NCI-H1694 (cell line): ENCODE results near the gene LRCOL1.

ENCODE experiments used
- DNase-seq: peaks from one replicate; lab custom pipeline; 2025; lab: John Stamatoyannopoulos, UW

Gene LRCOL1

DNA sequence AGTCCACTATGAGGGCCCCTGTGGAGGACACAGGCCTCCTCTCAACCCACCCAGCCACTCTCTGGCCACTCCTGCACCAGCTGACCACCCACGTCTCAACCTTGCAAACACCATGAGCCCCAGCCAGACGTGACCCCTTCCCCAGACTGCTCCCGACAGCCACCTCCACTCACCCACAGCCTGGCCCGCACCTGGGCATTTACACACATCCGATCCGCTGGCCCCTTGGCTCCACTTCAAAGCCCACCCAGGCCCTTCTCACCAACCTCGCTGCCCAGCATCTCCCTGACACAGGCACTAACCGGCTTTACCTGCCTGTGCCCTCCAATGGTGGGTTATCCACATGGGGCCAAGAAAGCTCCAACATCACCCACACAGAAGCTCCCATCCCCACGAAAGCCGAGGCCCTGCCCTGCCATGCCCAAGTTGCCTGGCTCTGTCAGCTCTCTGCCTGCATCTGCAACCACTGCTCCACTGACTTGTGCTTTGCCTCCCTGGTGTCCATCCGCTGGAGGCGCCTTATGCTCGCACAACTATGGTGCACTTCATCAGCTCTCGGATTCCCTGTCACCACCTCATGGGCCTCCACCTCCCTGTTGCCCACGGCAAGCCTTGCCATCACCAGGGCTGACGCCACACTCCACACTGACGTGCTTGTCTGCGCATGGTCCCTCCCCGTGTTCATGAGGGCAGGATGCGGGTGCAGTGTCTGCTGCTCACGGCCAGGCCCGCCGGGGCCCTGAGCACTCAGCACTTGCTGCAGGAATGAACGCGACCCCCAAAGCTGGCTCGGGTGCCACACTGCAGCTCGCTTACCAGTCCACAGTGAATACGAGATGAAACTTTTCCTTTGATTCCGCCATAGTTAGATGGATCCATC, 24.9 kb upstream of the LRCOL1 start:
- DNase-seq = no peak

DNA sequence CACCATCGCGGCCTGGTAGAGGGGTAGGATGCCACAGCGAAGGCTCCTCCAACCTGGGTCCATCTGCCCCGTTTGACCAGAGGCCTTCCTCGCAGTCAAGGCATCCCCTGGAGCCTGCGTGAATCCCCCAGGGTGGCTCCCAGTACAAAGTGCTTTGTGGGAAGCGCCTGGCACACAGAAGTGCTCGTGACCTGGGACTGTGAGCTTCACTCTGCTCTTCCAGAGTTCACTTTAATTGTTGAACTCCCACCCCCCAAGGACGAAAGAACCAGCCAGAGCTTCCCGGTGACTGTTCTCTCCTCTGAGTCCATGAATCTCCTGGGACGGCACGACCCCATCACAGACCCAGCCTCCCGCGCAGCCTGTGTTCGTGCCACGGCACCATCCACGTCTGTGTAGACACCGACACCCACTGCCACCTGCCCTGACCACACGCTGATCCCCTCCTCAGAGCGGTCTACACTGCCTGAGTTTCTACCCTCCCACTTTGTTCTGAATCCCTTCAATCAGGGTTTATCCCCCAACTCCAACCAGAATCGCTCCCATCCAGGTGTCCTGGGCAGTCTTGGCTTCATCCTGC, 24.1 kb upstream of the LRCOL1 start:
- DNase-seq = no peak

DNA sequence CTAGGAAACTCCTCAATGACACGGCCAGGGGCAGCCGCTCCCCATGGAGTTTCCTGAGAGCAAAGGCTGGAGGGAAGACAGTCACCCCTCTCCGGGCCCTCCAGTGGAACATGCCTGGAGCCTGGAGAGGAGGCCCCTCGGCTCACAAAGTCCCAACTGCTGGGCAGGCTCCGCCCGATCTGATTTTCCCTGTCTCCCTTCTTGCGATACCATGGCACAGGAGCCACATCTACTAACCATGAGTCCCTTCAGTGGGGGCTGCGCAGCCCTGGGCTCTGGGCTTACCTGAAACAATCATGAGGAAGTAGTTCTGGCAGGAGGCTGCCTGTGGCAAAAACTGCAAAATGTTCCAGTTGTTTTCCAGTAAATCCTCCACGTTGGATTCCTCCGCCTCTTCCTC, 23.5 kb upstream of the LRCOL1 start:
- DNase-seq = no peak

DNA sequence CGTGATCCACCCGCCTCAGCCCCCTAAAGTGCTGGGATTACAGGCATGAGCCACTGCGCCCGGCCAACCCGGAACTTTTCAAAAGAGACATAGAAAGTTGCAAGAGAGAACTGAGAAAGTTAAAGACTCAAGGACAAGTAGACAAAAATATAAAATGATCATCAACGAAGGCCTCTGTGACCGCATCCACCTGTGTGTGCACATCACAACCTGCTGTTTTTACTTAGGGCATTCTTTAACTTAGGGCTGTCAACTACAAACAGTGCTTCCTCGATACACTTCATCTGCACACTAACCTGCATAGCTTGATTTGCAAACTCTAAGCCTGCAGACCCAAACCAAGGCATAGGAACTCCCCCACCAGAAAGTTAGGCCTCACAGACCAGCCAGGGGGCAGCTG, 23.0 kb upstream of the LRCOL1 start:
- no peak for DNase-seq

DNA sequence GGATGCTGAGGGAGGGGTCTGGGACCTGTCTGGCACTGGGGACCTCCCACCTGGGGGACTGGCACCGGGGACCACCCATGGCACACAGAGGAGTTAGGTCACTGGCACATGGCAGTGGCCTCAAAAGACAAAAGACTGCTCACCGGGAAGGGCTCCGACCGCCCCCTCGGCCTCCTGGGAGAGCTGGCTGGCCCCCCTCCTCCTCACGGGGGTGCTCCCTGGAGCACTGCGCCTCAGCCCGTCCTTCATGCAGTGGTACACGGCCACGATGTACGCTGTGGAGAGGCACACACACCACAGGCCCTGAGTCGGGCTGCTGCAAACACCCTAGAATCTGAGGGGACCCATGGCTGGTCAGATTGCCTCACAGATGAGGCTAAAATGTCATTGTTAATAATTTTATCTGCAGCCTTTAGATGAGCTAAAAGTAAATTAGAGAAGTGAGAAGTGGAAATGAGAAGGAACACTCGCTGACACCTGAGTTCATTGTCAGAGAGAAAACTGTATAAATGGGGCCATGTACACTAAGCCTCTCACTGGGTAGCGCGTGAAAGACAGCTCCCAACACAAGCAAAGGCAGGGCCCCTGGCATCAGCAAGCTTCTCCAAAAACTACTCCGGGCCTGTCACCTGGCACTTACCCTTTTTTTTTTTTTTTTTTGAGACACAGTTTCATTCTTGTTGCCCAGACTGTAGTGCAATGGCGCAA, 22.3 kb upstream of the LRCOL1 start:
- DNase-seq = no peak

DNA sequence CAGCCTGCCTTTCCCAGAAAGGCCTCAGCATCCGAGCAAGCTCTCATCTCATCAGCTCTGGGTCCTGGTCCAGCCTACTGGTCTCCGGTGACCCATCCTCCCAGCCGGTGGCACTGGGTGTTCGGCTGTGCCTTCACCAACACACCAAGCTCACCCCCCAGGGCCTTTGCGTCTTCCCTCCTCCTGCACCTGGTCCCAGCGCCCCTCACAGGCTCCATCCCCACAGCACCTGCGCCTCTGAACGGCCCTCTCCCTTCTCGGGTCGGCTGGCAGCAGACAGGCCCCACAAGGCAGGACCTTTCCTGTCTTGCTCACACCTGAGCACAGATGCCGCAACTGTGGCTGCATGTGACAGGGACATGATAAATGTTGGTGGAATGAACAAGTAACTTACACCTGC, 21.3 kb upstream of the LRCOL1 start:
- DNase-seq = no peak

DNA sequence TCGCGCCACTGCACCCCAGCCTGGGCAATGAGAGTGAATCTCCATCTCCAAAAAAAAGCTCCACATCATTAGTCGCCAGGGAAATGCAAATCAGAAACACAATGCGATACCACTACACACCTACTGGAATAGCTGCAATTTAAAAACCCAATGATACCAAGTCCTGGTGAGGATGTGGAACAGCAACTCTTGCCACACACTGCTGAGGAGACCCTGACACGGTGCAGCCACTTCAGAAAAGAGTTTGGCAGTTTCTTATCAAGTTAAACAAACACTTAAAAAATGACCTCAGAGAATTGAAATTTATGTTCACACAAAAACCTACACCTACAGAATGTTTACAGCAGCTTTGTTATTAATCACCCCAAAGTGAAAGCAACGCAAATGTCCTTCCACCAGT, 20.3 kb upstream of the LRCOL1 start:
- DNase-seq = no peak

DNA sequence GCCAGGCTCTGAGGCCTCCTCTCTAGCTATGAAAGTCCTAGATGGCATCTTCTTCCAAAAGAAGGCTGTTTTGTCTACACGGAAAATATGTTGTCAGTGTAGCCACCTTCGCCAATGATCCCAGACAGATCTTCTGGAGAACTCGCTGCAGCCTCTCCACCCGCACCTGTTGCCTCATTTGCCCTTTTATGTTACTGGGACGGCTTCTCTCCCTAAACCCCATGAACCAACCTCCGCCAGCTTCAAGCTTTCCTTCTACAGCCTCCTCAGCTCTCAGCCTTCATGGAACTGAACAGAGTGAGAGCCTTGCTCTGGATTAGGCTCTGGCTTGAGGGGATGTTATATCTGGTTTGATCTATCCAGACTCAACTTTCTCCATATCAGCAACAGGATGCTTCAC, 18.9 kb upstream of the LRCOL1 start:
- DNase-seq = no peak

DNA sequence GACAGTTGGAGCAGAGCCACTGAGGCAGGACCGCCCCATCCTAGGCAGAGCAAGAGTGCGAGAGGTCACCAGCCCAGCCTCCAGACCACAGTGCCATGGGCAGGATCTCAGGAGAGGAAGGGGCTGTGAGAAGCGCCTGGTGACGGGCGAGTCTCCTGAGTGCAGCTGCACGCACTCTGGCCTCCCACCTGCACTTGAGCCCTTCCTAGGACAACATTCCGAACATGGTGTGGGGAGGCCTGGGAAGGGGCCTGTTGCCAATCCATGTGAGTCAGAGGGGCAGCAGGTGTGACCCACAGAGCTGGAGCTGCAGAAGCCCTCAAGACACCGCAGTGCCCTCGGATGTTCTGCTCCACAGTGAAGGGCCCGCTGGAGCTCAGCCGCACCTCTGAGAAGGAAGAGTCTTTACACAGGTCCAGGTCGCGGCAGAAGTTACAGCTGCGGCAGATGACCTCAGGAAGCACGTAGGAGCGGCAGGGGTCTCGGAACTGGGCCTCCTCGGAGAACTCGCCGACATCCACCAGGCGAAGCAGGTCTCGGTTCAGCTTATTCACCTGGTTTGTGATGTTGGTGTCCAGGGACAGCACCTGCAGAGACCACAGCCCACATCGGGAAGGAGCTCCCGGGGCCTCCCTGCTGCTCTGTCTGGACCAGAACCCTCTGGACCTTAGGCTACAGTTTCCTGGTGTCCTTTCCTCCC, 15.5 kb upstream of the LRCOL1 start:
- no peak for DNase-seq

DNA sequence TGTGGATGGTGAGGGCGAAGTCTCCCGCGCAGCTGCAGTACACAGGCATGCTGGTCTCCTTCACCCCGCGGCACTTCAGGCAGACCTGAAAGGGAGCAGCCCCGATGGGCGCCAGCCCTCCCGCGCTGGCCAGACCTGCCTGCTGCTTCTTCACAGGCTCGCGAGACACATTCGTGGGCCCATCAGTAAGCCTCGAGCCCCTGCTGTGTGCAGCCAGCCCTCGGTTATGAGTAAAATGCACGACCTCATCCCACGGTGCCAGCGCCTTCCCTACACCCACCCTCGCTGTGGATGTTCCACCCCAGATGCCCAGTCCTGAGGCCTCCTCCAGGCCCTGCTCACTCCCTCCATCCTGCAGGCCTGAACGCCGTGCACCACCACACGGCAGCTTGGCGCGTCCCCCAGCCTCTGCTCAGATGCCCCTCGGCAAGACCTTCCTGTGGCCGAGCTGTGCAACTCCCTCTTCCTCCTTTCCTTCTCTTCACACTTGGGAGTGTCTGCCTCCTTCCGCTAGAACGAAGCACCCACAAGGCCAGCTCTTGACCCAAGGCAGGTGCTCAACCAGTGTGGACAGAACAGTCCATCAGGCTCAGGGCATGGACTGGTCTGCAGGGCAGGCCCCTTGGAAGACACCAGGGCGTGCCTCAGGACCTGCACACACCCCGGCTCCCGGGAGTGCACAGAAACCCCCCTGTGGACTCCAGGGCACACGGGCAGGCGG, 14.7 kb upstream of the LRCOL1 start:
- DNase-seq = no peak

DNA sequence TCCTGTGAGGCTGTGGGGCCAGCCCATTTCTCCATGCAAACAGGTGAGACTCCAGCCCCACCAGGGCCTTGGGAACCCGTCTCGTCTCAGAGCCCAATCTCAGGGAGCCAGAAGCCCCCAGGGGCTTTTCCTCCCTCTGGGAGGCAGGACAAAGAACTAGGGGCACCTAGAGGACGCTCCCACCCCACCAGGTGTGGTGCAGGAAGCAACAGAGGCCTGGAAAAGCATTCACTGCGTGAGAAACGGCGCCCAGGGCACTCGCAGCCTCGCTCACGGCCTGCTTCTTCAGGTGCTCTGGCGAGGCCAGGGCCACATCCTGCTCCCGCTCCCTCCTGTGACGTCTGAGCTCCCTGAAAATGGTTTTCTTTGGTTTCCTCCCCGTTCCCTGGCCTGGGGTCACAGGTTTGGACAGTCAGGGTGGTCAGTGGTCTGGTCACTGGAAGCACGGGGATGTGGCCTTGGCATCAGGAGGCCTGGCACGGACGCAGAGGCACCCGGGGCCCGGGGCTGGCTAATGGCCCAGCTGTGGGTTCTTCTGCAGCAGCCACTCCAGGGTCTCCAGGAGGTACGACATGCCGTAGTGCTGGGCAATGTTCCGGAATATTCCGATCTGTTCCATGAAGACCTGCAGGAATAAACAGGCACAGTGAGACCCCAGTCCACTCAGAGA, 13.9 kb upstream of the LRCOL1 start:
- no peak for DNase-seq

DNA sequence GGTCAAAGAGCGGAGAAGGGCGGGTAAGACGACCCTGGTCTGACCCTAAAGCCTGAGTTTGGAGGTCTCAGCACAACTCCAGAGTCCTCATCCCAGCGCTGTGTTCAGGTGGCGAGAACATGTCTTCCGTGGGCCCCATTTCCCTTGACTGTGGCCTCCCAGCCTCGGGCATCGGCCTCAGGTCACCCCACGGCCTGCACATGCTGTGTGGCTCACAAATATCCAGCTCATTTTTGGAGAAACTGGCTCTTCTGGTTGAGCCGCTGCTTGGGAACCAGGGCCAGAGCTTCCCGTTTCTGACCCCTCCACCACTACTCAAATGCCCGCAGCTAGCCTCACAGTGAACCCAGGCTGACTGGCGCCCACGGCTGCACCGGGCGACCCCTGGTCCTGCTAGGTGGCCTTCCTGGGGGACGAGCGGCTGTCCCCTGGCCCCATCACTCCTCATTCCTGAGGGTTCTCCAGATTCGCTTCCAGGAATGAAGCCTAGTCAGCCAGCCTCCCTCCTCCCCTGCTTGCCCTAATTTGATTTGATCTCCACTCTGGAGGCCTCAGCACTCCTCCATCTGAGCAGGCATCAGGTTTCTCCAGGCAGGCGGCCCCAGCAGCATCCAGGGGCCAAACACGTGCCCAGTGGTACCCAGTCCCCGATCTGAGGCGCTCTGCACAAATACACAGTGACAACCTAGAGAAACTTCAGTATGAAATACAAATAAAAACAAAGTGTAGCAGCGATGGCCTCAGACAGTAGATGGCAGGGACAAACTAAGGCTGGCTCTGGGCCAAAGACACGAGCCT, 12.9 kb upstream of the LRCOL1 start:
- no peak for DNase-seq

DNA sequence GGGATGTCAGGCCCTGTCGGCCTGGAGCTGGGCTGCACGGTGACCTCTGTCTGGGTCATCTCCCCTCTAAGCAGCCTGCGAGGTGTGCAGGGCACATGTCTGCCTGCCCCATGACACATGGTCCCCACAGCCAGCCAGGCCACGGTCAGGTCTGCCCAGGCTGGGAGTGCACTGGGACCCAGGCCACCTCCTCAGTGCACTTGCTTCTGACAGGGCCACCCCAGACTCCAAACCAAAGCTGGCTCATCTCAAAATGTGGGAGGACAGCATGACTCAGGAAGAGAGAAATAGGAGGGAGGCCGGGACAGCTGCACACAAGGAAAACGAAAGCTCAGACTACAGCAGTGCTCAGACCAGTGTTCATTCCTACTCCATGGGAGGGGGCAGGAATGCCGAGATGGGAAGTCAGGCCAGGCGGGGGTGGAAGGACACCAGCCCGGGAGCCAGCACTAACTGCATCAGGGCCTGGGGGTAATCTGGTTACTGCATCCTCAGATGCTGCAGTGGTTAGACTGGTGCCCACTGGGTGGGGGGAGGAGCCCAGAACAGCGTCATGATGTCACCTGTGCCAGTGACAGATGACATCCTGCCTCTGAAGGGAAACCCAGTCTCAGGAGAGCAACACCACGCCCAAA, 12.2 kb upstream of the LRCOL1 start:
- DNase-seq = no peak

DNA sequence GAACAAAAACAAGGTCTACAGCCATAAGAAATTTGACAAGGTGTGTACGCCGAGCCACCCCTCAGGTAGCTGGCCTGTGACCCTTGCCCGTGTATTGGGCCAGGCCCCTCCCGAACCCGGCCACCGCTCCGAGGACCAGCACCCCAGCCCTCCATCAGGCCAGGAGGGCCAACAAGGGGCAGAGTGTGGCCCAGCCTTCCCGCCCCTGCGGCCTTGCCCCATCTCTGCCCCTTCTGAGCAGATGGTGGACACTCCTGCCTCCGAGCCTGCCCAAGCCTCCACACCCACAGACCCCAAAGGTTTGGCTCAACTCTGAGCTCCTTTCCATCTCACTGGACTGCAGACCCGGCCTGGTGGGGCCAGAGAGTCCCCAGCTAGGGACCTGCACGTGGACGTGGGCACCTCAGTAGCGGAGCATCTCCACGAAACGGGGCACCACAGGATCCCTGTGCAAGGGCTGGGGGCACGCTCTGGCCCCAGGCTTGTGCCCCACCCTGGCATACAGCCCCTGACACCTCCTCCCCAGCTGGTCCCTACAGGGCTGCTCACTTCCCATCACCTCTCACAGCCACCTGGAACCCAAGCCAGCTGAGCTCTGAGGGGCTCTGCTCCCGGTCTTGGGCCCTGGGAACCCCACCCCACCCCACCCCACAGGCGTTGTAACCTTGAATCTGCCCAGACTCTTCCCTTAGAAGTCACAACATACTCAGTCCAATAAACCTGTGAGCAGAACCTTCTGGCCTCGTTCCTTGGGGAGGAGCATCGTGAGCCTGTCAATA, 11.5 kb upstream of the LRCOL1 start:
- DNase-seq = no peak

DNA sequence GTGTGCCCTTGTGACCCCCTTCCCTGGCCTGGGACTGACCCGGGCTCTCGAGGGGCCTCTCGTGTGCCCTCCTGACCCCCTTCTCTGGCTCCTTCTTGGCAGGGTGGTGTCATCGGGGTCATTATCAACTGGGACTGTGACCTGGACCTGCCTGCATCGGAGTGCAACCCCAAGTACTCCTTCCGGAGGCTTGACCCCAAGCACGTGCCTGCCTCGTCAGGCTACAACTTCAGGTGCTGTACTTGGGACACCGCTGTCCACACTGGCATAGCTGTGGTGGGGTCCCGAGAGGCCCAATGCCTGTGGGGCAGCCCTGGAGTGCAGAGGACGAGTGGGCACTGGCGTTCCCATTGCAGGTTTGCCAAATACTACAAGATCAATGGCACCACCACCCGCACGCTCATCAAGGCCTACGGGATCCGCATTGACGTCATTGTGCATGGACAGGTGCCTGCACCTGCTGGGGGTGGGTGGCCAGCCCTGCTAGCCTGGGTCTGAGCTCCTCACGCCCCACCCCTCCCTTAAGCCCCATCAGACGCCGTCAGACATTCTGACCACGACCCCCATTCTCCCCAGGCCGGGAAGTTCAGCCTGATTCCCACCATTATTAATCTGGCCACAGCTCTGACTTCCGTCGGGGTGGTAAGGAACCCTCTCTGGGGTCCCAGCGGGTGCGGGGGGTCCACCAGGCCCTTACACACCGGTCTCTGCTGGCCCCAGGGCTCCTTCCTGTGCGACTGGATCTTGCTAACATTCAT, 10.7 kb upstream of the LRCOL1 start:
- no peak for DNase-seq

DNA sequence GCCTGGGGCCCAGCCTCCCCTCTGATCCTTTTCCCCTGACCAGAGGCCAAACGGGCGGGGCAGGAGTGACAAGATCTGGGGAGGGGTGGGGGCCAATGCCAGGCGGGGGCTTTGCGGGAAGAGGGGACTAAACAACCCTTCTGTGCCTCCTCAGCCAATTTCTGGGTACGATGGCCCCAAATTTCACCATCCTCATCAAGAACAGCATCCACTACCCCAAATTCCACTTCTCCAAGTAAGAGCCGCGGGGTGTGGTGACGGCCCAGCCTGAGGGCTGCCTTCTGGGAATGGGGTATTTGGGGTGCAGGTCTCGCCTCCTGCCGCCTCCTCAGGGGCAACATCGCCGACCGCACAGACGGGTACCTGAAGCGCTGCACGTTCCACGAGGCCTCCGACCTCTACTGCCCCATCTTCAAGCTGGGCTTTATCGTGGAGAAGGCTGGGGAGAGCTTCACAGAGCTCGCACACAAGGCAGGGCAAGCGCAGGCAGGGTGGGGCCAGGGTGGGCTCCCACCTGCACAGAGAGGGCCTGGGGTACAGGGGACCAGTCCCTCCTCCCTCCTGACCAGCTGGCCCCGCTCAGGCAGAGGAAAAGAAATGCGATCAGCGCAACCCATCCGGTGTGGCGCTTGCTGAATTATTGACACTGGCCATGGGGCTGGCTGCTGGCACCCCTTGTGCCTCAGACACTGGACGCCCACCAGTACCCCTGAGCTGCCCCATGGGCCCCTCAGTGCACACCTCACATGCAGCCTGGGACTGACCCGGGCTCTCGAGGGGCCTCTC, 9.9 kb upstream of the LRCOL1 start:
- DNase-seq = no peak

DNA sequence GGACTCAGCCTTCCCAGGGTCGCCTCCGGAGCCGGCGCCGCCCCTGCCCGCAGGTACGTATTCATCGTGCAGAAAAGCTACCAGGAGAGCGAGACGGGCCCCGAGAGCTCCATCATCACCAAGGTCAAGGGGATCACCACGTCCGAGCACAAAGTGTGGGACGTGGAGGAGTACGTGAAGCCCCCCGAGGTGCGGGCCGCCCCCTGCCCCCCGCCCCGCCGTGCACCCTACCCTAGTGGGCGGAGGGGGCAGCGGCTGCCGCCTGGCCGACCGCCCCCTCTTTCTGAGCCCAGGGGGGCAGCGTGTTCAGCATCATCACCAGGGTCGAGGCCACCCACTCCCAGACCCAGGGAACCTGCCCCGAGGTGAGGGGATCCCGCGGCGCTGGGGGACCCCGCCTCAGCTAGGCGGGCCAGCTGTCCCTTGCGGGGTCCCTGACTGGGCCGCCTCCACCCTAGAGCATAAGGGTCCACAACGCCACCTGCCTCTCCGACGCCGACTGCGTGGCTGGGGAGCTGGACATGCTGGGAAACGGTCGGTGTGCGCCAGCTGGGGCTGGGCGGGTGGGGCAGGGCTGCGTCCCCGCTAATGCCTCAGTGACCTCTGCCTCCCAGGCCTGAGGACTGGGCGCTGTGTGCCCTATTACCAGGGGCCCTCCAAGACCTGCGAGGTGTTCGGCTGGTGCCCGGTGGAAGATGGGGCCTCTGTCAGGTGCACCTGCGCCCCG, 9.2 kb upstream of the LRCOL1 start:
- DNase-seq = no peak
